Measurements from ENCODE around the gene ITIH4.

Gene ITIH4

GRCh38 chr3:52847726-52848125 lies 17.3 kb upstream of the ITIH4 start:
- DNase-seq: no peak

- no peak for DNase-seq
Measured at GRCh38 chr3:52847241-52847640, 16.8 kb upstream of the ITIH4 start.

GRCh38 chr3:52846432-52846965 lies 16.0 kb upstream of the ITIH4 start:
- DNase-seq: no peak

- DNase-seq: no peak
Measured at GRCh38 chr3:52845691-52846431, 15.4 kb upstream of the ITIH4 start.

- no peak for DNase-seq
Measured at GRCh38 chr3:52845157-52845556, 14.7 kb upstream of the ITIH4 start.

- no peak for DNase-seq
Measured at GRCh38 chr3:52844290-52844975, 14.0 kb upstream of the ITIH4 start.

GRCh38 chr3:52843881-52844280 lies 13.4 kb upstream of the ITIH4 start:
- DNase-seq: no peak

GRCh38 chr3:52843108-52843865 lies 12.8 kb upstream of the ITIH4 start:
- no peak for DNase-seq

GRCh38 chr3:52842424-52842823 lies 12.0 kb upstream of the ITIH4 start:
- no peak for DNase-seq

GRCh38 chr3:52841981-52842340 lies 11.5 kb upstream of the ITIH4 start:
- no peak for DNase-seq

GRCh38 chr3:52841211-52841980 lies 10.9 kb upstream of the ITIH4 start:
- DNase-seq: no peak

GRCh38 chr3:52839892-52840545 lies 9.5 kb upstream of the ITIH4 start:
- no peak for DNase-seq

- no peak for DNase-seq
Measured at GRCh38 chr3:52839268-52839575, 8.8 kb upstream of the ITIH4 start.

GRCh38 chr3:52838561-52839267 lies 8.2 kb upstream of the ITIH4 start:
- DNase-seq: no peak

GRCh38 chr3:52836986-52837385 lies 6.5 kb upstream of the ITIH4 start:
- DNase-seq: no peak

- no peak for DNase-seq
Measured at GRCh38 chr3:52836471-52836845, 6.0 kb upstream of the ITIH4 start.

GRCh38 chr3:52835766-52836470 lies 5.4 kb upstream of the ITIH4 start:
- no peak for DNase-seq

- no peak for DNase-seq
Measured at GRCh38 chr3:52834871-52835501, 4.5 kb upstream of the ITIH4 start, which contains the start of gene MUSTN1. Gene MUSTN1, minus strand, starts transcription at chr3:52835019. Its CDS starts 71 bp downstream, at chr3:52834948.

GRCh38 chr3:52833202-52833601 lies 2.7 kb upstream of the ITIH4 start:
- no peak for DNase-seq

- no peak for DNase-seq
Measured at GRCh38 chr3:52831500-52832301, 1.2 kb upstream of the ITIH4 start.

Measured in NCI-H2107 (cell line).